Memory B cell (primary cell): Measurements from ENCODE around the gene CILP2.

Source experiments
- ATAC-seq: fragments of 150-1000 bp; cut with Tn5 transposase; 2 replicates; pipeline ENCODE4 v1.10.0; 2021; ENCODE audit warnings: low read depth, mild to moderate bottlenecking, moderate library complexity
- DNase-seq, 2 donors: peaks; one replicate each; pipeline ENCODE4 v3.0.0; 2022; ENCODE audit warnings: low spot score in 2 of 2
- H3K27ac Mint-ChIP-seq: one replicate; pipeline ENCODE4 v1.8.0; 2022; ENCODE audit warnings: mild to moderate bottlenecking, moderate library complexity, mixed read lengths
- H3K27me3 Mint-ChIP-seq: one replicate; pipeline ENCODE4 v1.8.0; 2022; ENCODE audit warnings: mixed read lengths
- H3K36me3 Mint-ChIP-seq: one replicate; pipeline ENCODE4 v1.8.0; 2022; ENCODE audit warnings: mild to moderate bottlenecking, mixed read lengths
- H3K4me1 Mint-ChIP-seq: one replicate; pipeline ENCODE4 v1.8.0; 2022; ENCODE audit warnings: mixed read lengths
- H3K4me3 Mint-ChIP-seq: one replicate; pipeline ENCODE4 v1.8.0; 2022; ENCODE audit warnings: mild to moderate bottlenecking, moderate library complexity, mixed read lengths
- H3K9me3 Mint-ChIP-seq: one replicate; pipeline ENCODE4 v1.8.0; 2022; ENCODE audit warnings: mixed read lengths

CILP2 gene

DNA sequence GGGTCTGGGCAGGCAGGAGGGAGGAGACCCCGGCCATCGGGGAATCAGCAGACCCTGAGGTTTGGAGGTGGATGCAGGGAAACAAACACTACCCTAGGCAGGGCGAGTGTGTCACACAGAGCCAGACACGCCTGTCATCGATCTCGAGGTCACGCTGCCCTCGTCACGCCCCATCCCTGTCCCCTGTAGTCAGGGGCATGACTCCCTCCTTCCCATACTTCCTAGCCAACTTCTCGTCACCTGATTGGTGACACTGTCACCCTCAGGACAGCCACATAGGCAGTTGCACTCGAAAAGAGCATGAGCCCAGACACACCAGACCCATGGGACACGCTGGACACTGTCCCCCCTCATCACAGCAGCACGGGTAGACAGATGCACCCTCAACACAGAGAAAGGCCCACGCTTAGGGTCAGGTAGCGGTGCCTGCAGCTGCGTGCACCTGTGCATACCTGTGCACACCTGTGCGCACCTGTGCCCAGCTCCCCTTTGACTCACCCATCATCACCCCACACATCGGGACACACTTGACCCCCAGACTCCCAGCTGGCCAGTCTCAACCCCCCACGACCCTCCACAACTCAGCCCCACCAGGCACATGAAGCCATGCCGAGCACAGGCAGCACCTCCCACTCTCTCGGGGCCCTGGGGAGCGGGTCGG, 11.9 kb downstream of the CILP2 start:
- ATAC-seq = no peak
- no peaks in the 10 kb centered on the region for H3K9me3 Mint-ChIP-seq

DNA sequence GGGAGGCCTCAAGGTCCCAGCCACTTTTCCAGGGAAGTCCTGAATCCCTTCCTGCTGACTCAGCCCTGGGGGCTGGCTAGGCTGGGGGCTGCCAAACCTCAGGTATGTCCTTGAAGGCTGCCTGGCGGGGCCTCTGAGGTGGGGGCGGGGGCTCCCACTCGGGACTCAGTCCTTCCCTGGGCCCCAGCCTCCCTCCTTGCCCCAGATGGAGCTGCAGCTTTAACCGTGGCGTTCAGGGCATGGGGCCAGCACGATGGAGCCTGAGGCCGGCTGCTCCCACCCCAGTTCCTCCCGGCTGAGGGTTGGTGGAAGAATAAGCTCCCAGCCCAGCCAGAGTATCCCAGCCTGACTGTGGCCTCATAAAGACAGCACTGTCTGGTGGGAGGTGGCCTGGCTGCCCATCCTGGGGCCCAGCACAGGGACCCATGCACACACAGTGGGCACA, 12.4 kb downstream of the CILP2 start:
- peaks cover 12% of the 10 kb centered on the region for H3K27me3 Mint-ChIP-seq

More for the DNA sequence above, 11.9 kb downstream of the CILP2 start:
- Mint-ChIP-seq H3K27me3 (peaks cover 12% of the 10 kb centered on the region), H3K36me3 (no peaks in the 10 kb centered on the region), H3K4me3 (no peak overlapping the region), H3K4me1 (no peaks in the 10 kb centered on the region), H3K27ac (no peak overlapping the region)
- DNase-seq = no peak

DNA sequence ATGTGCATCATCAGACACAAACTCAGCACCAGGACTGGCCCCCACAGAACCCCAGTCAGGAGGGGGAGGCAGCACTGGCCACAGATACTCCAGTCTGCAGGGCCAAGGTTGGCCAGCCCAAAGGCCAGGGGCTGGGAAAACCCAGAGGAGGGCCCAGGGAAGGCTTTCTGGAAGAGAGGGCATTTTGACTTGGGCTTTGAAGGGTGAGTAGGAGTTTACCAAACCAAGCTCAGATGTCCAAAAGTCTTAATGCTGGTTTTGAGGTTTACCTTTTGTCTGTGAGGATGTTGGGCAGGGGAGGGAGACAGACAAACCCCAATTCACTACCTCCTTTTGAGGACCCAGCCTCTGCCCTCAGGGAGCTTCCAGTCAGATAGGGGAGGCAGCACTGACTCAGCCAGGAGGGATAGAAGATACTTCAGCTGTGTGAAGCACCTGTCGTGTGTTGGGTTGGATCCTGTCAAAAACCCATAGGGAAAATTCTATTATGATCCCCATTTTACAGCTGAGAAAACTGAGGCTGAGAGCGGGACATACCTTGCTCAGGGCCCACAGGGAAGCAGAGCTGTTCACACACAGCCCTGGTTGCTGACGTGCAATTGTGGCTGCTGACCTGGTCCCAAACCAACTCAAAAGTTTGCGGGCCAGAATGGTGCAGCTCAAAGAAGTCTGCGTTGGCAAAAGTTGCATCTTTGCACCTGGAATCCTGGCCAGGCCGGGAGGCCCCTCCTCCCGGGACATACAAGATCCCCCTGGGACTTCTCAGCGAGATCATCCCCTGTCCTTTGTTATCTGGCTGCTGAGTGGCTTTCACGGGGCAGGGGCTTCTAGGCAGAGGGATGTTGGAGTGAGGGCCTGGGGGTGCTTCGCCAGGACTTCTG, 13.1 kb downstream of the CILP2 start:
- no peaks in the 10 kb centered on the region for H3K36me3 Mint-ChIP-seq
- no peaks in the 10 kb centered on the region for H3K9me3 Mint-ChIP-seq
- H3K4me3 Mint-ChIP-seq = no peak overlapping the region
- DNase-seq = no peak
- no peaks in the 10 kb centered on the region for H3K4me1 Mint-ChIP-seq
- H3K27me3 Mint-ChIP-seq = peaks cover 12% of the 10 kb centered on the region
- H3K27ac Mint-ChIP-seq = no peak overlapping the region
- no peak for ATAC-seq

More for the DNA sequence above, 12.4 kb downstream of the CILP2 start:
- H3K27ac Mint-ChIP-seq = no peak overlapping the region
- ATAC-seq (no peak), DNase-seq (no peak)
- H3K9me3 Mint-ChIP-seq = no peaks in the 10 kb centered on the region
- H3K36me3 Mint-ChIP-seq = no peaks in the 10 kb centered on the region
- H3K4me1 Mint-ChIP-seq = no peaks in the 10 kb centered on the region
- H3K4me3 Mint-ChIP-seq = no peak overlapping the region

DNA sequence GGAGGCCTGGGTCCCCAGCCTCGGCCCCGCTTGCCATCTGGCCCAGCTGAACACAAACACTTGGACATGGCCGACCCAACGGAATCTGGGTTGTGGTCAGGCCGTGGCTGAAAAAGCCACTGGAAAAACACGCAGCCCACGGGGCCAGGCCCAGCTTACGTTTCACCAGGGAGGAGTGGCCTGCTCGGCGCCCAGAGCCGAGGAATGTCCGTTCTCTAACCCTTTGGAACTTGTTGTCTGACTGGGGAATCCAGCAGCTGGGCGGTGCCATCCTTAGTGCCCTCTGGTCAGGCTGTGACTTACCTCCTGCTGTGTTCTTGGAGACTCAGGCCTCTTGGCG, 13.8 kb downstream of the CILP2 start:
- Mint-ChIP-seq H3K9me3 (no peaks in the 10 kb centered on the region), H3K4me1 (no peaks in the 10 kb centered on the region), H3K27me3 (peaks cover 12% of the 10 kb centered on the region), H3K36me3 (no peaks in the 10 kb centered on the region), H3K27ac (no peak overlapping the region), H3K4me3 (no peak overlapping the region)
- no peak for DNase-seq
- ATAC-seq = no peak

DNA sequence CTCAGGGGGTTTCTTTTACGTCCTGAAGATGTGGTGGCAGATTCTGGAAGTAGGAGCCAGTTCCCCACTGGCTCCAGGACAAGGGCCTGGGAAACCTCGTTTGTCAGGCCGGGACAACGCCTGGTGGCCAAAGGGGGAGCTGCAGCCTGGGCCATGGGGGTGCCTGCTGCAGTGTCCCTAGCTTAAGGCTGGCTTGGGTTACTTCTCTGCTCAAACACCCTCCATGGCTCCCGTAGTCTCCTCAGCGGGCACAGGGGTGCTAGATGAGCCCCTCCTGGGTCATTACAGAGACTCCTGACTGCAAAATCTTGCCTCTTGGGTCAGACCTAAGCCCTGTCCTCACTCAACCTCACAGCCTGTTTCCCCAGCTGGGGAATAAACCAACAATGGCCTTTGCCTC, 14.7 kb downstream of the CILP2 start:
- no peaks in the 10 kb centered on the region for H3K36me3 Mint-ChIP-seq
- peak; percentile 70 for ATAC-seq
- DNase-seq = no peak

DNA sequence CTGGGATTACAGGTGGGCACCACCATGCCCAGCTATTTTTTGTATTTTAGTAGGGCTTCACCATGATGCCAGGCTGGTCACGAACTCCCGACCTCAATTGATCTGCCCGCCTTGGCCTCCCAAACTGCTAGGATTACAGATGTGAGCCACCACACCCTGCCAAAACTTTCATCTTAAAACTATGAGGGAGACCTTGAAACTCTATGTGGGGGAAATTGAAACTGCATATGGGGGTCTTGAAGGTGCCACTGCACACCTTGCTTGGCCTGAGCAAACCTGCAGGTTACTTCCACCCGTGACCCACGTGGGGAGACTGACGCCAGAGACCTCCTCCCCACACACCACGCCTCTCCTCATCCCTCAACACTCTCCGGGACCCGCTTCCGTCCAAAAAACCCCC, 15.6 kb downstream of the CILP2 start:
- ATAC-seq (no peak), DNase-seq (no peak)
- Mint-ChIP-seq H3K4me3 (no peak overlapping the region), H3K27ac (no peak overlapping the region), H3K4me1 (no peaks in the 10 kb centered on the region), H3K27me3 (peaks cover 10% of the 10 kb centered on the region), H3K36me3 (no peaks in the 10 kb centered on the region), H3K9me3 (no peaks in the 10 kb centered on the region)

More for the DNA sequence above, 14.7 kb downstream of the CILP2 start:
- no peaks in the 10 kb centered on the region for H3K9me3 Mint-ChIP-seq
- H3K27ac Mint-ChIP-seq = no peak overlapping the region
- peaks cover 10% of the 10 kb centered on the region for H3K27me3 Mint-ChIP-seq
- H3K4me1 Mint-ChIP-seq = no peaks in the 10 kb centered on the region
- H3K4me3 Mint-ChIP-seq = no peak overlapping the region

DNA sequence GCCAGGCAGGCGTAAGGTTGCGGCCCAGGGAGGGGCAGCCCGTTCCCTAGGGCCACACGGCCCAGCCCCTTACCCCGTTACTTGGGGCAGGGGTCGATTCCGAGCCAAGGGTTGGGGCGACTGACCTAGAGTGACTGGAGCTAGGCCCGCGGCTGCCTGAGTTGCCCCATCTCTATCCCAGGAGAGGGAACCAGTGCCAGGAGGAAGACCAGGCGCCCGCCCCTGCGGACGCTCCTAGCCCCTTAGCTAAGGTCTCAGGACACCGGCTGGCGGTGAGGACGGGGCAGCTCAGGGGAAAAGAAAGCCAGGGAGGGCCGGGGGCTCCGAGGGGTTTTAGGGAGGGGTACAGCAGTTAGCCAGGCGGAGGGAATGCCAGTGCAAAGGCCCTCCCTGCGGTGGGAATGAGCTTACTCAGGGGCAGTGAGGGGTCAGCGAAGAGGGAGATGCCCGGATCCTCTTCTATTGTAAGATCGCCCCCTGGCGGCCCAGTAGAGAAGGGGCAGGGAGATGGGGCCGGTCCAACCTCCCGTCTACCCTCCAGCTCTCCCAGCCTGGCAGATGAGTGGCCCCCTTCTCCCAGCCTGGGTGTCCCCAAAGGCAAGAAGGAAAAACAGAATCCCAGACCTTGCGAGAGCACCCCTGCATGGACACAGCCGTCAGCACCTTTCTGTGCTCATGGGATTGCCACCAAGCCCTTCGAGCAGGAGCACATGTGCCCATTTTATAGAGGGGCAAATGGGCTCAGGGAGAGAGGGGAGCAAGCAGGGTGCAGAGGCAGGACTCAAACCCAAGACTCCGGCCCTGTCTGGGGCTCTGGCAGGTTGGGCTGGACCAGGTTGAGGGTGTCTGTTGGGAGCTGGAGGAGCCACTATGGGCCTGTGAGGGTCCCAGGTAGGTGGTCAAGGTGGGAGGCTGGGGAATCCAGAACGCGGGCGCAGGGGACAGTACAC, 16.3 kb downstream of the CILP2 start:
- ATAC-seq (peak; percentile 56), DNase-seq (peak; percentile 44 to 45)
- Mint-ChIP-seq H3K4me3 (no peak overlapping the region), H3K36me3 (no peaks in the 10 kb centered on the region), H3K9me3 (no peaks in the 10 kb centered on the region), H3K27ac (no peak overlapping the region), H3K27me3 (peaks cover 7% of the 10 kb centered on the region), H3K4me1 (no peaks in the 10 kb centered on the region)

DNA sequence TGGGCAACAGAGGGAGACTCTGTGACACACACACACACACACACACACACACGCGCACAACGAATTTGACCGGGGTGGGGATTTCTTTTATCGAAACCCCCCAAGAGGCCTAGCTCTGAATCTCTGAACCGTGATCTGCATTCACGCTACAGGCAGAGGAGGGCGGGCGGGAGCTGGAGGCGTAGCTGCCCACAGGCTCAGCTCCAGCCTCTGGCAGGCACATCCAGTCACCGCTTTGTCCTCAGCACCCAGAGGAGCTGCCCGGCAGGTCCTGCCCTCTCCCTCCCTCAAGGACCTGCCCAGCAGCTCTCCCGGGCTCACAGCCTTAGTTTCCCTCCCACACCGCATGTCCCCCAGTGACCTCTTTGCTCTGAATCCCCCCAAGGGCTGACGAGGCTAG, 20.0 kb downstream of the CILP2 start:
- Mint-ChIP-seq H3K4me3 (no peak overlapping the region), H3K4me1 (no peaks in the 10 kb centered on the region), H3K9me3 (no peaks in the 10 kb centered on the region), H3K27me3 (no peaks in the 10 kb centered on the region), H3K36me3 (peaks cover 1% of the 10 kb centered on the region), H3K27ac (no peak overlapping the region)
- no peak for ATAC-seq
- no peak for DNase-seq

DNA sequence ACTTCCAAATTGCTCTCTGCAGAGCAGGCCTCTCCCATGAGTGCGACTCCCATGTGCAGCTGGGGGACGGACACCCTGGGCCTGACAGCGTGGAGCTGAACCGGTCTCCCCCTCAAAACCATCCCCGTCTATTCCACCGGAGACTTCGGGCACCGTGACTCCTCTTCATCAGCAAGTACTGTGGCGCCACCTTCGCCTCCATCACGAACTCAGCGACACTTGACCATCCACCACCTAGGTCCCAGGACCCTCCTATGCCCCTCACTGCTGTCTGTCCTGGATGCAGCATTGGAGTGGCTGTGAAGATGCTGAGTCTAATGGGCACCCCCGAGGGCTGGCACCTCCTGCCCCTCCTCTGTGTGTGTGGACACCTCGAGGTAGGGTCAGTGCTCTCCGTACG, 20.6 kb downstream of the CILP2 start:
- ATAC-seq (no peak), DNase-seq (no peak)
- H3K36me3 Mint-ChIP-seq = peaks cover 2% of the 10 kb centered on the region
- no peaks in the 10 kb centered on the region for H3K9me3 Mint-ChIP-seq
- H3K27me3 Mint-ChIP-seq = no peaks in the 10 kb centered on the region
- H3K27ac Mint-ChIP-seq = no peak overlapping the region
- no peak overlapping the region for H3K4me3 Mint-ChIP-seq
- no peaks in the 10 kb centered on the region for H3K4me1 Mint-ChIP-seq

DNA sequence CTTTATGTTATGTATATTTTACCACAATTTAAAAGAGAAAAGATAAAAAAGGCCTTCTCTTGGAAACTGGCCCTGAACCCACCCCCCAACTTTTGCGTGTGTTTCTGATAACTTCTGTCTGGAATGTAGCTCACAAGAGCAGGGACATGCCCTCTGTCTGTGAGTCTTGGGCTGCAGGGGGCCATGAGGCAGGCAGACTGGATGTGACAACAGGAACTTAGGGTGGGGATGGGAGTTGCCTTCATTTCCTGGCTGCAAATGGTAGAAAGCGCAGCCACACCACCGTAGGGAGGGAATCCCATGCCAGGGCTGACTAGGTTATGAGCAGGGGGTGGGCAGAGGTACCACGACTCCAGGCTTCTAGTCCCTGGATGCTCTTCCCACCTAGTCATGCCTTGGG, 21.9 kb downstream of the CILP2 start:
- no peaks in the 10 kb centered on the region for H3K4me1 Mint-ChIP-seq
- H3K4me3 Mint-ChIP-seq = no peak overlapping the region
- H3K36me3 Mint-ChIP-seq = peaks cover 3% of the 10 kb centered on the region
- no peak overlapping the region for H3K27ac Mint-ChIP-seq
- DNase-seq = no peak
- H3K9me3 Mint-ChIP-seq = no peaks in the 10 kb centered on the region
- no peaks in the 10 kb centered on the region for H3K27me3 Mint-ChIP-seq
- no peak for ATAC-seq

DNA sequence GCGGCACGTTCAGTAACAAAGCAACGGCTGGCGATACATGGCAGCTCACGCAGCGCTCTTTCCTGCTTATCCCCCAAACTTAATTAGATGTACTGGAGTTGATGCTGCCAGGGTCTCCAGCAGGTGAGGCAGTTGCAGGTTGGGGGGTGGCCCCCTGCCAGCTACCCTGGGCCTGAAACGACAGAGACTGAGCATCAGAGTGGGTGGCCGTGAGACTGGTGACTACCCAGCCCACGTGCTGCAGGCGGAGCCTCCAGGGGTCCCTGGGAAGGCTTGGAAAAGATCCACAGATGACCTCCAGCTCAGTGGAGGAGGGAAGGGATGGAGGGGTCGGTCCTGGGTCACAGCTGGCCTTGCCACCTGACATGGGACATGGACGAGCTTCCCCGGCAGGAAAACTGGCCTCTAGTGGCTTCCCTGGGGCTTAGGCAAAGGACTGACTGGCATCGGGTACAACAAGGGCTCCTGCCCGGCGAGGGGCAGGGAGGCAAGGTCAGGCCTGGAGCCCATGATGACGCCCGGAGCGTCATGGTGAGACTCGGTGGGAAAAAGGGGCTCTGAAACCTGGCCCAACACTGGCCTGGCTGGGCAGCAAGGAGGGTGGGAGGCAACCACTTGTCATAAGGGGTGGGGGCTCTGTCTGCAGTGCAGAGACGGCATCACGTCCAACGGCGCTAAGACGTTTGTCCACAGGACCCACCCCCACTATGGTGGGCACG, 24.0 kb downstream of the CILP2 start:
- ATAC-seq (no peak), DNase-seq (no peak)
- peaks cover 3% of the 10 kb centered on the region for H3K36me3 Mint-ChIP-seq
- no peak overlapping the region for H3K4me3 Mint-ChIP-seq
- no peaks in the 10 kb centered on the region for H3K4me1 Mint-ChIP-seq
- no peaks in the 10 kb centered on the region for H3K9me3 Mint-ChIP-seq
- no peaks in the 10 kb centered on the region for H3K27me3 Mint-ChIP-seq
- H3K27ac Mint-ChIP-seq = no peak overlapping the region

DNA sequence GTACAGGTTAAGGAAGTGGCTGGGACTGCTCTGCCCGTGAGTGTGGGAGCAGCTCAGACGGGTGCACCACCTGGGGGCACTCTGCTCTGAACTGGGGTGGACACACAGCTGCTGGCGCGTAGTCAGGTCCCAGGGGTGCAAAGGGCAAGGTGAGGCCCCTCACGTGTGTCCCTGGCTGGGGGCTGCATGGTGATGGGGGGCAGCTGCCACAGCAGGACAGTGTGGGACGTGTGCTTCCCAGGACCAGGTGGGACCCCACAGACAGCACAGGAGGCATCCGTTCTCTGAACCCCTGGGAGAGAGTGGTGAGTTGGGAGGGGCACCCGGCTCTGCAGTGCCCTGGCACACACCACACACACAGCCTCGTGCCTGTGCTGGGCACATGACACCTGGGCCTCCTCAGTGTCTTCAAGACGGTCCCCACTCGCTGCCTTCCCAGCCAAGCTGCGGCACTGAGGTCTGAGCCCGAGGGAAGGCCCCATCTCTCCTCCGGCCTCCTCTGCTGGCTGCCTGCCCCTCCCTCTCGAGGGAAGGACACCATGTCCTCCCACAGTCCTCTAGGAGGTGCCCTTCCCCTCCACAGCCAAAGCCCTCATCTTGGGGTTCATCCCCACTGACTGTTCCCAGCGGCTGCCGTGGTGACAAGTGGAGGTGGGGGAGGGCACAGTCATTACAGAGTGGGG, 24.7 kb downstream of the CILP2 start:
- no peak overlapping the region for H3K4me3 Mint-ChIP-seq
- DNase-seq (no peak), ATAC-seq (peak; percentile 49)
- H3K27ac Mint-ChIP-seq = no peak overlapping the region
- H3K27me3 Mint-ChIP-seq = no peaks in the 10 kb centered on the region
- H3K4me1 Mint-ChIP-seq = no peaks in the 10 kb centered on the region
- H3K9me3 Mint-ChIP-seq = no peaks in the 10 kb centered on the region
- H3K36me3 Mint-ChIP-seq = peaks cover 3% of the 10 kb centered on the region

DNA sequence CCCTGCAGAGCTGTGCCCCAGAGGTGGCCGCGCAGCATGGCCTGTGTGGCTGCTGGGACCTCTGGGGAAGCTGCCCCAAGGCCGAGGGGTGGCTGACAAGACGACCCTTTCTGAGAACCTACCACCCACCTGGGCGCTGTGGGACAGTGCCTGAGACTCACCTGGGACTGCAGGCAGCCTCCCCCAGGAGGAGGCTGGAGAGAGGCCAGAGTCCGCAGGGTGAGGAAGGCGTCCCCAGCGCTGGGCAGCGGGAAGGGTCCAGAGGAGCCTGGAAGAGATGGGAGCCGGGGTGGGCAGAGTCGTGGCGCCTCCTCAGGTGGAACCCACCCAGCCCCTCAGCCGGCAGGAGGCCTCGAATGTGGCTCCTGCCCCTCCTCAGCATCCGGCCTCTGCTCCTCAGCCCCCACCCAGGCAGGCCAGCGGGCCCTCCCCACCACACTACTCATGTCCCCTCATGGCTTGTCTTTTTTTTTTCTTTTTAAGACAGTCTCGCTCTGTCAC, 25.3 kb downstream of the CILP2 start:
- Mint-ChIP-seq H3K4me3 (no peak overlapping the region), H3K27ac (no peak overlapping the region), H3K27me3 (no peaks in the 10 kb centered on the region), H3K4me1 (no peaks in the 10 kb centered on the region), H3K9me3 (no peaks in the 10 kb centered on the region), H3K36me3 (peaks cover 3% of the 10 kb centered on the region)
- DNase-seq (no peak), ATAC-seq (no peak)
